B cell (primary cell): ENCODE data around the gene LMLN. TPM values are rescaled to one million over a fixed set of nuclear protein-coding genes. Genes with fewer than 3 reads are reported as not detected.

Experiments
- ATAC-seq: fragments of 200-7000 bp; cut with Tn5 transposase; one replicate; pipeline ENCODE4 v1.10.0; 2021; ENCODE audit warnings: low read depth, mild to moderate bottlenecking, moderate number of reproducible peaks, moderate library complexity
- CTCF ChIA-PET: fragments of 350-600 bp; sonication (Branson Sonifier 250); formaldehyde crosslinking; loops from one replicate; lab custom pipeline; 2021; ENCODE audit warnings: antibody characterized with exemption, inconsistent platforms; lab: Charles Lee
- POLR2A ChIA-PET: fragments of 350-600 bp; sonication (Branson Sonifier 250); formaldehyde crosslinking; loops from one replicate; lab custom pipeline; 2021; ENCODE audit warnings: antibody characterized with exemption; lab: Charles Lee
- DNase-seq: peaks from one replicate; pipeline ENCODE4 v3.0.0; 2013
- H2AFZ ChIP-seq: 2 replicates; pipeline ENCODE4 v1.6.1; 2012; ENCODE audit warnings: mild to moderate bottlenecking, low read depth, low read length; ENCODE audit not compliant: insufficient read depth, poor library complexity, severe bottlenecking
- H3K27ac ChIP-seq, 2 donors: 1 replicate in 1 of 2; 2 replicates in 1 of 2; pipeline ENCODE4 v1.5.1; 2012 to 2013; ENCODE audit warnings: low read length in 2 of 2, mild to moderate bottlenecking in 2 of 2, moderate library complexity in 1 of 2
- H3K27me3 ChIP-seq, 4 experiments: fragments of 200-600 bp in 1 of 4; sonication (generic) in 1 of 4; replicated peaks in 1 of 4; 1 replicate in 2 of 4; 2 replicates in 2 of 4; pipeline versions ENCODE4 v1.6.1 to v1.7.0; 2013 to 2016; ENCODE audit warnings: low read length in 3 of 4, mild to moderate bottlenecking in 2 of 4, mixed read lengths in 1 of 4, moderate library complexity in 1 of 4; ENCODE audit not compliant: insufficient read depth in 4 of 4, control insufficient read depth in 3 of 4; ENCODE audit errors: control extremely low read depth in 1 of 4
- H3K36me3 ChIP-seq, 2 experiments: replicated peaks in 1 of 2; 1 replicate in 1 of 2; 2 replicates in 1 of 2; pipeline versions ENCODE4 v1.6.1 to v1.7.1; 2013; ENCODE audit warnings: low read length in 1 of 2; ENCODE audit not compliant: insufficient read depth in 2 of 2, control insufficient read depth in 1 of 2; ENCODE audit errors: control extremely low read depth in 1 of 2, extremely low read depth in 1 of 2
- H3K4me1 ChIP-seq, 2 donors: fragments of 200-600 bp in 1 of 2; sonication (generic) in 1 of 2; 1 replicate in 1 of 2; 2 replicates in 1 of 2; pipeline versions ENCODE4 v1.5.1 to v1.6.1; 2013 to 2017; ENCODE audit warnings: low read length in 2 of 2; ENCODE audit not compliant: control insufficient read depth in 2 of 2, insufficient read depth in 2 of 2
- H3K4me2 ChIP-seq: replicated peaks from 2 replicates; pipeline ENCODE3; 2012; ENCODE audit warnings: mild to moderate bottlenecking, low read depth, low read length; ENCODE audit not compliant: poor library complexity, severe bottlenecking
- H3K4me3 ChIP-seq, 5 experiments: fragments of 200-600 bp in 1 of 5; sonication (generic) in 1 of 5; 1 replicate in 3 of 5; 2 replicates in 2 of 5; pipeline versions ENCODE4 v1.5.1 to v1.7.0; 2011 to 2016; ENCODE audit warnings: low read length in 4 of 5, mild to moderate bottlenecking in 4 of 5, low read depth in 2 of 5, control low read depth in 1 of 5, moderate library complexity in 1 of 5; ENCODE audit not compliant: insufficient read depth in 1 of 5; ENCODE audit errors: control extremely low read depth in 1 of 5, extremely low read depth in 1 of 5
- H3K79me2 ChIP-seq: fragments of 200-600 bp; sonication (generic); one replicate; pipeline ENCODE4 v1.6.0; 2016; ENCODE audit warnings: low read length; ENCODE audit not compliant: control insufficient read depth, insufficient read depth
- H3K9ac ChIP-seq: fragments of 200-600 bp; sonication (generic); 2 replicates; pipeline ENCODE4 v1.6.1; 2017; ENCODE audit warnings: mild to moderate bottlenecking, low read length, moderate library complexity
- H3K9me3 ChIP-seq, 3 donors: one replicate each; pipeline versions ENCODE4 v1.6.1 to v1.7.1; 2013; ENCODE audit warnings: low read length in 2 of 3; ENCODE audit not compliant: control insufficient read depth in 2 of 3, insufficient read depth in 1 of 3; ENCODE audit errors: control extremely low read depth in 1 of 3
- H4K20me1 ChIP-seq: 2 replicates; pipeline ENCODE4 v1.6.0; 2012; ENCODE audit warnings: mild to moderate bottlenecking, low read length; ENCODE audit not compliant: insufficient read depth, control insufficient read depth, poor library complexity, severe bottlenecking
- H3K27ac Mint-ChIP-seq: one replicate; pipeline ENCODE4 v1.8.0; 2021; ENCODE audit warnings: mixed read lengths
- H3K27me3 Mint-ChIP-seq: one replicate; pipeline ENCODE4 v1.8.0; 2021; ENCODE audit warnings: mixed read lengths
- H3K4me1 Mint-ChIP-seq: one replicate; pipeline ENCODE4 v1.8.0; 2021; ENCODE audit warnings: mixed read lengths
- H3K4me3 Mint-ChIP-seq: one replicate; pipeline ENCODE4 v1.8.0; 2021; ENCODE audit warnings: mixed read lengths
- H3K9me3 Mint-ChIP-seq: one replicate; pipeline ENCODE4 v1.8.0; 2022; ENCODE audit warnings: mixed read lengths; ENCODE audit not compliant: insufficient read depth
- EZH2 ChIP-seq: IDR thresholded peaks from 2 replicates; pipeline ENCODE4 v1.6.1; 2012; ENCODE audit warnings: borderline replicate concordance, low read depth, mild to moderate bottlenecking, moderate library complexity, low read length; ENCODE audit not compliant: insufficient read depth, poor library complexity, severe bottlenecking
- WGBS: methylation state at CpG from one replicate; pipeline ENCODE4 v1.1.5; 2013; ENCODE audit warnings: missing lambda C conversion rate; ENCODE audit not compliant: insufficient coverage; 5-methylcytosine and 5-hydroxymethylcytosine counted together
- intact Hi-C: fragments of 100-400 bp; cut with micrococcal nuclease; formaldehyde crosslinking; loops from one replicate; pipeline ENCODE4 v1.10.0; 2022
- polyA plus RNA-seq: library from polyadenylated mRNA; depleted of rRNA; stranded (reverse); fragments of >200 nt; gene quantifications from 2 replicates; pipeline ENCODE4 v1.2.3, GENCODE V29; 2012
- total RNA-seq, 2 donors: library from RNA; stranded (reverse); fragments of 120-200 nt in 1 of 2; gene quantifications; 1 replicate in 1 of 2; 2 replicates in 1 of 2; pipeline versions ENCODE4 v1.2.3 to v1.2.4, GENCODE V29; 2013 to 2022
- TF ChIP-seq, protein P1 (sequence below): fragments of 200-600 bp; IDR thresholded peaks from one replicate; pipeline ENCODE4 v1.8.0; 2022; ENCODE audit warnings: antibody characterized with exemption, mild to moderate bottlenecking

LMLN gene
- total and polyA plus RNA-seq, 2 donors (not counting 1 experiment from before 2014, with no cell fraction given), result 1.4 to 6.7 TPM

DNA sequence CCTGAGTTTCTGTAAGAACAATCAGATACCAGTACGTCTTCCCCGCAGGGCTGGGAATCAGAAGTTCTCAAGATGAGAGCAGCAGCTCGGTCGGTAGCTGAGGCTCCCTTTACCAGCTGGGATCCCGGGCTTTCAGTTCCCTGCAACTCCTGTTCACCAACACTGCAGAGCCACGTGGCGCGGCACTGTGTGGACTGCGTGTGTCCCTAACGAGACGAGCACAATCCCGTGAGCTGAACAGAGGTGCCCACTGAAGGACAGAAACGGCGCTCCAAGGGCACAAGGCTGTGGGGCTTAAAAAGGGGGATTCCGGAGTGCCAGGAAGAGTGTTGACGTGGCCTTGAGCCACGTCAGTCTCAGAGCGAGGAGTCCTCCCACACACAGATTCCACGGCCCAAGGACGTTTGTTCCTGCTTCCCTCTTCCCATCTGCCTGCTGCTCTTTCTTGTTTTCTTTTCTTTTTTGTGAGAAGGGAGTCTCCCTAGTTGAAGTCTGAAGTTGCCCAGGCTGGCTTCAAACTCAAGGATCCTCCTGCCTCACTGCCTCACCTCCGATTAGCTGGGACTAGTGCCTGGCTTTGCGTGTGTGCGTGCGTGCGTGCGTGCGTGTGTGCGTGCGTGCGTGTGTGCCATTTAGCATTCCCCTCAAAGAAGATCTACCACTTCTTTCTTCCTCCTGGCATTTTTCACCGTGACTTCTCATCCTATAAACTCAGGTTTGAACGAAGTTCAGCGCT is 47.1 kb upstream of the LMLN start:
- Histone ChIP-seq H3K27me3 (no peaks in the 10 kb centered on the region), H3K9me3 (no peaks in the 10 kb centered on the region), H3K36me3 (no peaks in the 10 kb centered on the region), H2AFZ (no peak overlapping the region), H3K9ac (no peak overlapping the region), H3K4me1 (no peaks in the 10 kb centered on the region), H3K4me3 (no peak overlapping the region), H3K27ac (no peak overlapping the region), H3K79me2 (no peaks in the 10 kb centered on the region), H4K20me1 (no peaks in the 10 kb centered on the region), H3K4me2 (no peak overlapping the region)
- H3K4me3 Mint-ChIP-seq, result no peak overlapping the region
- CTCF ChIA-PET, result interaction anchor here (1.1 to 1.2 kb wide), 2 partner anchors 21 to 196 kb away, joined by 3 read pairs; no protein-coding TSS in a partner anchor
- H3K9me3 Mint-ChIP-seq, result no peaks in the 10 kb centered on the region
- ATAC-seq (no peak), DNase-seq (no peak)
- POLR2A ChIA-PET, result interaction anchor here (0.5 kb wide), 1 partner anchor 74 kb away, joined by 5 read pairs; no protein-coding TSS in a partner anchor
- H3K27me3 Mint-ChIP-seq, result no peaks in the 10 kb centered on the region
- WGBS, result 97% methylated on average over 25 of the region's 33 CpGs
- TF ChIP-seq, protein P1, sequence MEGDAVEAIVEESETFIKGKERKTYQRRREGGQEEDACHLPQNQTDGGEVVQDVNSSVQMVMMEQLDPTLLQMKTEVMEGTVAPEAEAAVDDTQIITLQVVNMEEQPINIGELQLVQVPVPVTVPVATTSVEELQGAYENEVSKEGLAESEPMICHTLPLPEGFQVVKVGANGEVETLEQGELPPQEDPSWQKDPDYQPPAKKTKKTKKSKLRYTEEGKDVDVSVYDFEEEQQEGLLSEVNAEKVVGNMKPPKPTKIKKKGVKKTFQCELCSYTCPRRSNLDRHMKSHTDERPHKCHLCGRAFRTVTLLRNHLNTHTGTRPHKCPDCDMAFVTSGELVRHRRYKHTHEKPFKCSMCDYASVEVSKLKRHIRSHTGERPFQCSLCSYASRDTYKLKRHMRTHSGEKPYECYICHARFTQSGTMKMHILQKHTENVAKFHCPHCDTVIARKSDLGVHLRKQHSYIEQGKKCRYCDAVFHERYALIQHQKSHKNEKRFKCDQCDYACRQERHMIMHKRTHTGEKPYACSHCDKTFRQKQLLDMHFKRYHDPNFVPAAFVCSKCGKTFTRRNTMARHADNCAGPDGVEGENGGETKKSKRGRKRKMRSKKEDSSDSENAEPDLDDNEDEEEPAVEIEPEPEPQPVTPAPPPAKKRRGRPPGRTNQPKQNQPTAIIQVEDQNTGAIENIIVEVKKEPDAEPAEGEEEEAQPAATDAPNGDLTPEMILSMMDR, result no peak
- no peak for TF ChIP-seq EZH2
- no peaks in the 10 kb centered on the region for H3K4me1 Mint-ChIP-seq
- H3K27ac Mint-ChIP-seq, result no peak overlapping the region
- intact Hi-C loops, result no loop called here

DNA sequence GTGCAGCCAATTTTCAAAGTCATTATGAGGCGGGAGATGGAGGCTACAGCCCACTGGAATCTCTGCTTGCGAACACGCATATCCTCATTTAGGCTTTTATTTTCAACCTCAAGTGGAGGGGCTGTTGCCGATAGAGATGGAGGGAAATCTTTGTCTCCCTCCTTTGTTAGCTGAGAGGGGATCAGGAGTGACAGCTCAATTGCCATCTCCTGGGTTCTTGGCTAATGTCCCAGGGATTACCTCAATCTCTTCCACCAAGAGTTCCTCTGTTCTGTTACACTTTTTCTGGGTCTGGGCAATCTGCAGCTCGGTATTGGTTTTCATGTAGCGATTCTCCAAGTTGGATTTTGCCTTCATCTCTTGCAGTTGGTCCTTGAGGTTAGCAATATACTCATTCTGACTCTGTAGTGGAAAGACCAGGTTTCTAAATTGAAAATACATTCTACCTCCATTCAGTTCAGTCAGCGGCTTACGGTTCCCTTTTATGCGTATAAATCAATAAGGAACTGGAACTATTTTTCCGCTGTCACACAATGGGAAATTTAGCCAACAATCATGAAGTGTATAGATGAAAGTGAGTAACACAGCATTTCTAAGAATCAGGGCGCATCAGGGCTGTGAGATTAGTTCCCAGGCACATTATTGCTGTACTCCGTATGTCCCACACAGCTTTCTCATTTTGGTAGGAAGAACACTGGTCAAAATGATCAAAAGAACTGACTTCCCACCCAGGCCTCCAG is 46.2 kb upstream of the LMLN start:
- 100% methylated on average over 4 of the region's 12 CpGs for WGBS
- Histone ChIP-seq H3K4me3 (no peak overlapping the region), H3K4me1 (no peaks in the 10 kb centered on the region), H2AFZ (no peak overlapping the region), H3K27ac (no peak overlapping the region), H3K9me3 (no peaks in the 10 kb centered on the region), H3K27me3 (no peaks in the 10 kb centered on the region), H3K9ac (no peak overlapping the region), H3K4me2 (no peak overlapping the region), H4K20me1 (no peaks in the 10 kb centered on the region), H3K79me2 (no peaks in the 10 kb centered on the region), H3K36me3 (no peaks in the 10 kb centered on the region)
- Mint-ChIP-seq H3K27me3 (no peaks in the 10 kb centered on the region), H3K4me1 (no peaks in the 10 kb centered on the region), H3K27ac (no peak overlapping the region), H3K9me3 (no peaks in the 10 kb centered on the region), H3K4me3 (no peak overlapping the region)
- ChIA-PET POLR2A (no interaction called here), CTCF (interaction anchor here (1.2 kb wide), 1 partner anchor 195 kb away, joined by 3 read pairs; no protein-coding TSS in a partner anchor)
- intact Hi-C loops, result no loop called here
- DNase-seq, result no peak
- TF ChIP-seq, protein P1, result no peak
- TF ChIP-seq EZH2, result no peak
- ATAC-seq, result no peak
